Stimulated activated CD8-positive, alpha-beta memory T cell treated with anti-CD3 and anti-CD28 coated beads, Interleukin-7, amount 100 ng/mL, for 4 hours (primary cell): ENCODE results near the gene ST6GALNAC2.

ENCODE experiments used
- DNase-seq, 2 donors: peaks; one replicate each; pipeline ENCODE4 v3.0.0-alpha.2; 2020; ENCODE audit warnings: low read depth in 2 of 2

The ST6GALNAC2 gene

GRCh38 chr17:76556765-76557367, 28.8 kb downstream of the ST6GALNAC2 start:
- DNase-seq, result peak in 1 of 2 donors; percentile 25

GRCh38 chr17:76554131-76554530, 31.5 kb downstream of the ST6GALNAC2 start:
- no peak for DNase-seq

GRCh38 chr17:76553178-76553908, 32.3 kb downstream of the ST6GALNAC2 start:
- no peak for DNase-seq

- no peak for DNase-seq
Measured at GRCh38 chr17:76551685-76552084, 34.0 kb downstream of the ST6GALNAC2 start.

- no peak for DNase-seq
Measured at GRCh38 chr17:76550712-76551615, 34.7 kb downstream of the ST6GALNAC2 start.

GRCh38 chr17:76549539-76549938, 36.1 kb downstream of the ST6GALNAC2 start:
- DNase-seq, result no peak

- DNase-seq, result no peak
Measured at GRCh38 chr17:76549215-76549518, 36.5 kb downstream of the ST6GALNAC2 start.

- no peak for DNase-seq
Measured at GRCh38 chr17:76548378-76549214, 37.1 kb downstream of the ST6GALNAC2 start.

GRCh38 chr17:76547642-76548202, 37.9 kb downstream of the ST6GALNAC2 start:
- DNase-seq, result no peak

GRCh38 chr17:76547183-76547641, 38.4 kb downstream of the ST6GALNAC2 start:
- peak; percentile 38 to 41 for DNase-seq

- DNase-seq, result no peak
Measured at GRCh38 chr17:76546556-76547182, 39.0 kb downstream of the ST6GALNAC2 start.

- no peak for DNase-seq
Measured at GRCh38 chr17:76545918-76546555, 39.6 kb downstream of the ST6GALNAC2 start.

- DNase-seq, result no peak
Measured at GRCh38 chr17:76544546-76545365, 40.9 kb downstream of the ST6GALNAC2 start.

- DNase-seq, result no peak
Measured at GRCh38 chr17:76543826-76544545, 41.7 kb downstream of the ST6GALNAC2 start.

- DNase-seq, result no peak
Measured at GRCh38 chr17:76543482-76543825, 42.2 kb downstream of the ST6GALNAC2 start.

GRCh38 chr17:76542984-76543383, 42.7 kb downstream of the ST6GALNAC2 start:
- no peak for DNase-seq

GRCh38 chr17:76542566-76542971, 43.1 kb downstream of the ST6GALNAC2 start:
- DNase-seq, result no peak

- no peak for DNase-seq
Measured at GRCh38 chr17:76541739-76542454, 43.8 kb downstream of the ST6GALNAC2 start.
